DND-41 (cell line): ENCODE data around the gene INSM1.

Source experiments
- ATAC-seq: fragments of 200-7000 bp; cut with Tn5 transposase; 3 replicates; pipeline ENCODE4 v1.9.1; 2021; ENCODE audit warnings: low read depth; ENCODE audit not compliant: insufficient read depth
- DNase-seq: peaks from one replicate; pipeline ENCODE4 v3.0.0-alpha.2; 2020
- H2AFZ ChIP-seq: 2 replicates; pipeline ENCODE4 v1.6.0; 2012; ENCODE audit warnings: low read depth, low read length
- H3K27ac ChIP-seq: 2 replicates; pipeline ENCODE4 v1.5.1; 2012; ENCODE audit warnings: low read length, inconsistent platforms
- H3K27me3 ChIP-seq: fragments of 200-600 bp; sonication (generic); 2 replicates; pipeline ENCODE4 v1.6.0; 2012; ENCODE audit warnings: low read length, mild to moderate bottlenecking, inconsistent platforms; ENCODE audit not compliant: insufficient read depth, poor library complexity
- H3K36me3 ChIP-seq: 2 replicates; pipeline ENCODE4 v1.5.1; 2012; ENCODE audit warnings: low read length, inconsistent platforms; ENCODE audit not compliant: insufficient read depth
- H3K4me1 ChIP-seq: 2 replicates; pipeline ENCODE4 v1.5.1; 2012; ENCODE audit warnings: mild to moderate bottlenecking, low read length; ENCODE audit not compliant: insufficient read depth
- H3K4me2 ChIP-seq: 2 replicates; pipeline ENCODE4 v1.6.0; 2012; ENCODE audit warnings: mild to moderate bottlenecking, moderate library complexity, low read length, inconsistent platforms; ENCODE audit not compliant: insufficient read depth
- H3K4me3 ChIP-seq, 2 experiments: fragments of 200-600 bp in 1 of 2; shearing (Covaris generic) in 1 of 2; 2 replicates each; pipeline ENCODE4 v1.5.1; 2012 to 2016; ENCODE audit warnings: inconsistent platforms in 2 of 2, low read length in 2 of 2, mild to moderate bottlenecking in 2 of 2, low read depth in 1 of 2, moderate library complexity in 1 of 2
- H3K79me2 ChIP-seq: 2 replicates; pipeline ENCODE4 v1.6.0; 2012; ENCODE audit warnings: low read length, inconsistent platforms; ENCODE audit not compliant: insufficient read depth
- H3K9ac ChIP-seq: 2 replicates; pipeline ENCODE4 v1.6.0; 2012; ENCODE audit warnings: low read depth, mild to moderate bottlenecking, inconsistent platforms, low read length, moderate library complexity
- H3K9me3 ChIP-seq: 2 replicates; pipeline ENCODE4 v1.5.1; 2012; ENCODE audit warnings: low read length, moderate library complexity, mild to moderate bottlenecking, inconsistent platforms; ENCODE audit not compliant: insufficient read depth, severe bottlenecking
- H4K20me1 ChIP-seq: 2 replicates; pipeline ENCODE4 v1.6.0; 2012; ENCODE audit warnings: low read length; ENCODE audit not compliant: insufficient read depth
- CTCF ChIP-seq: IDR thresholded peaks from 2 replicates; pipeline ENCODE4 v1.5.1; 2012; ENCODE audit warnings: borderline replicate concordance, low read length, moderate library complexity, mild to moderate bottlenecking; ENCODE audit not compliant: poor library complexity, severe bottlenecking; ENCODE audit errors: extremely low read depth
- EZH2 ChIP-seq: IDR thresholded peaks from 3 replicates; pipeline ENCODE4 v1.6.1; 2012; ENCODE audit warnings: borderline replicate concordance, low read depth, mild to moderate bottlenecking, moderate library complexity, low read length, inconsistent platforms; ENCODE audit not compliant: severe bottlenecking

Gene INSM1

GRCh38 chr20:20401991-20402390 is 34.1 kb downstream of the INSM1 start:
- TF ChIP-seq CTCF (no peak), EZH2 (no peak)
- no peaks in the 10 kb centered on the region for H3K4me1 ChIP-seq
- H4K20me1 ChIP-seq: no peaks in the 10 kb centered on the region
- no peak overlapping the region for H3K4me2 ChIP-seq
- DNase-seq (no peak), ATAC-seq (no peak)
- no peak overlapping the region for H3K4me3 ChIP-seq
- no peak overlapping the region for H3K27ac ChIP-seq
- no peaks in the 10 kb centered on the region for H3K27me3 ChIP-seq
- no peaks in the 10 kb centered on the region for H3K79me2 ChIP-seq
- no peaks in the 10 kb centered on the region for H3K9me3 ChIP-seq
- no peak overlapping the region for H3K9ac ChIP-seq
- no peak overlapping the region for H2AFZ ChIP-seq
- H3K36me3 ChIP-seq: no peaks in the 10 kb centered on the region

GRCh38 chr20:20404633-20405032 is 36.7 kb downstream of the INSM1 start:
- Histone ChIP-seq H3K27me3 (no peaks in the 10 kb centered on the region), H3K4me1 (no peaks in the 10 kb centered on the region), H3K79me2 (no peaks in the 10 kb centered on the region), H3K4me3 (no peak overlapping the region), H3K27ac (no peak overlapping the region), H3K36me3 (no peaks in the 10 kb centered on the region), H4K20me1 (no peaks in the 10 kb centered on the region), H2AFZ (no peak overlapping the region), H3K9me3 (no peaks in the 10 kb centered on the region), H3K4me2 (no peak overlapping the region), H3K9ac (no peak overlapping the region)
- ATAC-seq (peak; percentile 70), DNase-seq (peak; percentile 52)
- TF ChIP-seq EZH2 (no peak), CTCF (no peak)

- DNase-seq (peak; percentile 29), ATAC-seq (peak; percentile 51)
- no peaks in the 10 kb centered on the region for H3K9me3 ChIP-seq
- TF ChIP-seq EZH2 (no peak), CTCF (no peak)
- no peak overlapping the region for H3K4me2 ChIP-seq
- no peak overlapping the region for H2AFZ ChIP-seq
- H3K79me2 ChIP-seq: no peaks in the 10 kb centered on the region
- H3K4me3 ChIP-seq: no peak overlapping the region
- H3K9ac ChIP-seq: no peak overlapping the region
- no peaks in the 10 kb centered on the region for H3K4me1 ChIP-seq
- no peak overlapping the region for H3K27ac ChIP-seq
- no peaks in the 10 kb centered on the region for H3K36me3 ChIP-seq
- no peaks in the 10 kb centered on the region for H3K27me3 ChIP-seq
- no peaks in the 10 kb centered on the region for H4K20me1 ChIP-seq
These were observed 37.7 kb downstream of the INSM1 start for GRCh38 chr20:20405623-20406022.

GRCh38 chr20:20406306-20406705 is 38.4 kb downstream of the INSM1 start:
- Histone ChIP-seq H3K9me3 (no peaks in the 10 kb centered on the region), H3K4me3 (no peak overlapping the region), H3K79me2 (no peaks in the 10 kb centered on the region), H3K9ac (no peak overlapping the region), H3K27ac (no peak overlapping the region), H3K27me3 (no peaks in the 10 kb centered on the region), H4K20me1 (no peaks in the 10 kb centered on the region), H3K36me3 (no peaks in the 10 kb centered on the region), H2AFZ (no peak overlapping the region), H3K4me2 (no peak overlapping the region), H3K4me1 (no peaks in the 10 kb centered on the region)
- no peak for TF ChIP-seq CTCF
- no peak for TF ChIP-seq EZH2
- DNase-seq: no peak
- ATAC-seq: no peak
